RWPE2 (cell line): Measurements from ENCODE around the gene MORF4L1.
A peak's percentile ranks its signal among the peaks of the same experiment; 100 is the strongest.
"Not testable (repeated sequence)": the region's sequence is repeated elsewhere in the genome, so short reads cannot be mapped to it uniquely, and the experiment has no call there.

ENCODE experiments used
- ATAC-seq: fragments of 200-7000 bp; cut with Tn5 transposase; 3 replicates; pipeline ENCODE4 v1.9.1; 2021; ENCODE audit warnings: low read depth
- DNase-seq: peaks from one replicate; pipeline ENCODE4 v3.0.0-alpha.2; 2020; ENCODE audit warnings: low spot score
- H3K27ac ChIP-seq: fragments of 450-650 bp; 2 replicates; pipeline ENCODE4 v1.5.1; 2017; ENCODE audit warnings: mild to moderate bottlenecking; ENCODE audit not compliant: poor library complexity, severe bottlenecking
- H3K27me3 ChIP-seq: fragments of 250-450 bp; sonication (Bioruptor Pico); 2 replicates; pipeline ENCODE4 v1.5.1; 2021; ENCODE audit warnings: mild to moderate bottlenecking, moderate library complexity; ENCODE audit not compliant: insufficient read depth, poor library complexity, severe bottlenecking
- H3K36me3 ChIP-seq: fragments of 250-450 bp; sonication (Bioruptor Pico); 2 replicates; pipeline ENCODE4 v1.5.1; 2020; ENCODE audit warnings: low read depth, mild to moderate bottlenecking, moderate library complexity
- H3K4me1 ChIP-seq: fragments of 250-450 bp; sonication (Bioruptor Pico); 2 replicates; pipeline ENCODE4 v1.5.1; 2021; ENCODE audit warnings: mild to moderate bottlenecking, moderate library complexity; ENCODE audit not compliant: insufficient read depth, poor library complexity, severe bottlenecking
- H3K4me3 ChIP-seq: fragments of 250-450 bp; sonication (Bioruptor Pico); 2 replicates; pipeline ENCODE4 v1.5.1; 2021; ENCODE audit warnings: mild to moderate bottlenecking, moderate library complexity; ENCODE audit not compliant: severe bottlenecking
- H3K9me3 ChIP-seq: fragments of 250-450 bp; sonication (Bioruptor Pico); 2 replicates; pipeline ENCODE4 v1.5.1; 2021; ENCODE audit warnings: mild to moderate bottlenecking, moderate library complexity; ENCODE audit not compliant: severe bottlenecking
- CTCF ChIP-seq: fragments of 450-650 bp; IDR thresholded peaks from one replicate; pipeline ENCODE4 v1.5.1; 2017; ENCODE audit warnings: mild to moderate bottlenecking, moderate library complexity; ENCODE audit not compliant: poor library complexity, severe bottlenecking

Gene MORF4L1

GRCh38 chr15:78859971-78860719 is 12.5 kb upstream of the MORF4L1 start:
- Histone ChIP-seq H3K4me3 (peak overlapping the region; percentile 41), H3K9me3 (no peaks in the 10 kb centered on the region), H3K36me3 (no peaks in the 10 kb centered on the region), H3K27ac (peak overlapping the region; percentile 27), H3K27me3 (no peaks in the 10 kb centered on the region), H3K4me1 (no peaks in the 10 kb centered on the region)
- peak; percentile 94 for ATAC-seq
- TF ChIP-seq CTCF, result peak; percentile 96
- DNase-seq, result peak; percentile 87

- not testable (repeated sequence) for H3K27me3 ChIP-seq, H3K27ac ChIP-seq, H3K9me3 ChIP-seq, DNase-seq, H3K4me1 ChIP-seq, ATAC-seq, H3K4me3 ChIP-seq, H3K36me3 ChIP-seq
Observed at GRCh38 chr15:78865585-78865984, 7.1 kb upstream of the MORF4L1 start.

GRCh38 chr15:78866031-78866430 is 6.7 kb upstream of the MORF4L1 start:
- H3K36me3 ChIP-seq, result not testable (repeated sequence)

GRCh38 chr15:78866803-78867202 is 5.9 kb upstream of the MORF4L1 start:
- DNase-seq (no peak), ATAC-seq (peak; percentile 62)
- H3K36me3 ChIP-seq, result no peaks in the 10 kb centered on the region

More at GRCh38 chr15:78866031-78866430, 6.7 kb upstream of the MORF4L1 start:
- H3K27ac ChIP-seq, H3K4me3 ChIP-seq, ATAC-seq, DNase-seq, H3K9me3 ChIP-seq, H3K27me3 ChIP-seq, H3K4me1 ChIP-seq: not testable (repeated sequence)

GRCh38 chr15:78868366-78868765 is 4.3 kb upstream of the MORF4L1 start:
- no peaks in the 10 kb centered on the region; the same call in 1 of the 2 replicates for H3K36me3 ChIP-seq
- TF ChIP-seq CTCF, result no peak
- H3K4me1 ChIP-seq, result no peaks in the 10 kb centered on the region
- H3K27ac ChIP-seq, result no peak overlapping the region
- no peak overlapping the region for H3K4me3 ChIP-seq
- H3K9me3 ChIP-seq, result no peaks in the 10 kb centered on the region
- no peaks in the 10 kb centered on the region for H3K27me3 ChIP-seq
- ATAC-seq (no peak), DNase-seq (no peak)

More at GRCh38 chr15:78866803-78867202, 5.9 kb upstream of the MORF4L1 start:
- Histone ChIP-seq H3K9me3 (no peaks in the 10 kb centered on the region), H3K4me1 (no peaks in the 10 kb centered on the region), H3K27me3 (no peaks in the 10 kb centered on the region), H3K27ac (no peak overlapping the region), H3K4me3 (no peak overlapping the region)
- no peak for TF ChIP-seq CTCF

GRCh38 chr15:78871483-78872127 is 1.1 kb upstream of the MORF4L1 start:
- not testable (repeated sequence) for H3K4me3 ChIP-seq, ATAC-seq, H3K27ac ChIP-seq, H3K9me3 ChIP-seq, DNase-seq, H3K27me3 ChIP-seq
- Histone ChIP-seq H3K4me1 (peaks cover 18% of the 10 kb centered on the region), H3K36me3 (peaks cover 14% of the 10 kb centered on the region)
